MCF 10A (cell line): ENCODE data around the gene ELL. TPM values are rescaled to one million over a fixed set of nuclear protein-coding genes. Genes with fewer than 3 reads are reported as not detected.

Source experiments
- Bru-seq: library from RNA; stranded (reverse); fragments of 400-500 nt; gene quantifications from one replicate; lab custom pipeline; 2021; lab: Mats Ljungman, UMichigan
- BruChase-seq, 2 experiments: library from RNA; stranded (reverse); fragments of 400-500 nt; gene quantifications; one replicate each; lab custom pipeline; 2021; lab: Mats Ljungman, UMichigan
- BruUV-seq: library from RNA; stranded (reverse); fragments of 400-500 nt; replicated peaks from 2 replicates; lab custom pipeline; 2021; lab: Mats Ljungman, UMichigan
- CTCF ChIA-PET: fragments of 300-600 bp; sonication (Branson Sonifier 250); formaldehyde crosslinking; extraction: SDS; loops from one replicate; lab custom pipeline; 2021; ENCODE audit warnings: antibody characterized with exemption, inconsistent platforms; lab: Yijun Ruan, JAX
- POLR2A ChIA-PET: fragments of 300-600, 350-650 bp; sonication (Branson Sonifier 250); formaldehyde crosslinking; extraction: SDS; loops from one replicate; lab custom pipeline; 2020; ENCODE audit warnings: antibody characterized with exemption, inconsistent platforms; lab: Yijun Ruan, JAX
- DNase-seq: peaks from one replicate; pipeline ENCODE4 v3.0.0-alpha.2; 2018; ENCODE audit not compliant: unreplicated experiment
- H3K27ac Mint-ChIP-seq: one replicate; pipeline ENCODE4 v1.8.0; 2022; ENCODE audit warnings: mild to moderate bottlenecking, low read depth, mixed read lengths; ENCODE audit not compliant: unreplicated experiment
- H3K27me3 Mint-ChIP-seq: one replicate; pipeline ENCODE4 v1.8.0; 2022; ENCODE audit warnings: mixed read lengths; ENCODE audit not compliant: insufficient read depth, unreplicated experiment
- H3K36me3 Mint-ChIP-seq: one replicate; pipeline ENCODE4 v1.8.0; 2022; ENCODE audit warnings: mild to moderate bottlenecking, moderate library complexity, mixed read lengths; ENCODE audit not compliant: insufficient read depth, unreplicated experiment
- H3K4me1 Mint-ChIP-seq: one replicate; pipeline ENCODE4 v1.8.0; 2022; ENCODE audit warnings: mixed read lengths; ENCODE audit not compliant: insufficient read depth, unreplicated experiment
- H3K4me3 Mint-ChIP-seq: one replicate; pipeline ENCODE4 v1.8.0; 2022; ENCODE audit warnings: mild to moderate bottlenecking, moderate library complexity, mixed read lengths; ENCODE audit not compliant: unreplicated experiment
- H3K9me3 Mint-ChIP-seq: one replicate; pipeline ENCODE4 v1.8.0; 2022; ENCODE audit warnings: mixed read lengths; ENCODE audit not compliant: unreplicated experiment
- intact Hi-C: fragments of 100-400 bp; cut with micrococcal nuclease; formaldehyde crosslinking; loops from 2 replicates; pipeline ENCODE4 v1.14.1; 2022
- long read RNA-seq: library from polyadenylated mRNA; stranded (forward); transcript quantifications from one replicate; pipeline ENCODE4 v2.0.0, GENCODE V29; 2022
- total RNA-seq: library from RNA; stranded (reverse); gene quantifications from 2 replicates; pipeline ENCODE4 v1.2.3, GENCODE V29; 2022
- TF ChIP-seq, protein P1 (sequence below): fragments of 200-600 bp; IDR thresholded peaks from one replicate; pipeline ENCODE4 v1.8.0; 2022; ENCODE audit warnings: antibody characterized with exemption, mild to moderate bottlenecking; ENCODE audit not compliant: unreplicated experiment

The ELL gene
- total RNA-seq (20.8 and 22.4 TPM in 2 replicates), Bru-seq, nascent RNA (percentile 64 among the genes with signal in this experiment), BruChase-seq, experiment 1, labeled RNA remaining after a 6-hour chase (percentile 68 among the genes with signal in this experiment), BruChase-seq, experiment 2, labeled RNA remaining after a 2-hour chase (percentile 59 among the genes with signal in this experiment)
- long read RNA-seq, full-length matches to known transcripts, result 19 of 34 reads
- long read RNA-seq, partial matches to known transcripts, result 4 of 34 reads
- long read RNA-seq, other reads (novel, unspliced or antisense), result 11 of 34 reads

GRCh38 chr19:18521692-18522123 is at the start of gene ELL:
Gene ELL (minus strand): TSS chr19:18522070. CDS start chr19:18522055, 15 bp downstream.
- H3K27ac Mint-ChIP-seq, result peak within 1 kb of the TSS; percentile 83
- intact Hi-C loops, result loop anchor here (1.0 to 5.0 kb wide), 6 partner anchors 34 to 69 kb away; partner anchors contain the start of genes KXD1, REX1BD and UBA52
- POLR2A ChIA-PET, result interaction anchor here (0.5 to 6.0 kb wide), 14 partner anchors 15 to 589 kb away, joined by 3 to 71 read pairs (median 9); partner anchors contain the start of genes CCDC124, COPE, DDX49 and FKBP8
- H3K27me3 Mint-ChIP-seq, result no peaks in the 10 kb centered on the region
- BruUV-seq, result TSS peak; percentile 37
- CTCF ChIA-PET, result interaction anchor here (0.6 to 4.9 kb wide), 12 partner anchors 22 to 424 kb away, joined by 3 to 24 read pairs (median 4); partner anchors contain the start of genes FKBP8, REX1BD and UBA52
- H3K4me1 Mint-ChIP-seq, result peaks cover 14% of the 10 kb centered on the region
- DNase-seq, result no peak
- no peaks in the 10 kb centered on the region for H3K9me3 Mint-ChIP-seq
- no peaks in the 10 kb centered on the region for H3K36me3 Mint-ChIP-seq
- peak within 1 kb of the TSS; percentile 89 for H3K4me3 Mint-ChIP-seq
- TF ChIP-seq, protein P1, sequence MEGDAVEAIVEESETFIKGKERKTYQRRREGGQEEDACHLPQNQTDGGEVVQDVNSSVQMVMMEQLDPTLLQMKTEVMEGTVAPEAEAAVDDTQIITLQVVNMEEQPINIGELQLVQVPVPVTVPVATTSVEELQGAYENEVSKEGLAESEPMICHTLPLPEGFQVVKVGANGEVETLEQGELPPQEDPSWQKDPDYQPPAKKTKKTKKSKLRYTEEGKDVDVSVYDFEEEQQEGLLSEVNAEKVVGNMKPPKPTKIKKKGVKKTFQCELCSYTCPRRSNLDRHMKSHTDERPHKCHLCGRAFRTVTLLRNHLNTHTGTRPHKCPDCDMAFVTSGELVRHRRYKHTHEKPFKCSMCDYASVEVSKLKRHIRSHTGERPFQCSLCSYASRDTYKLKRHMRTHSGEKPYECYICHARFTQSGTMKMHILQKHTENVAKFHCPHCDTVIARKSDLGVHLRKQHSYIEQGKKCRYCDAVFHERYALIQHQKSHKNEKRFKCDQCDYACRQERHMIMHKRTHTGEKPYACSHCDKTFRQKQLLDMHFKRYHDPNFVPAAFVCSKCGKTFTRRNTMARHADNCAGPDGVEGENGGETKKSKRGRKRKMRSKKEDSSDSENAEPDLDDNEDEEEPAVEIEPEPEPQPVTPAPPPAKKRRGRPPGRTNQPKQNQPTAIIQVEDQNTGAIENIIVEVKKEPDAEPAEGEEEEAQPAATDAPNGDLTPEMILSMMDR, result no peak

DNA sequence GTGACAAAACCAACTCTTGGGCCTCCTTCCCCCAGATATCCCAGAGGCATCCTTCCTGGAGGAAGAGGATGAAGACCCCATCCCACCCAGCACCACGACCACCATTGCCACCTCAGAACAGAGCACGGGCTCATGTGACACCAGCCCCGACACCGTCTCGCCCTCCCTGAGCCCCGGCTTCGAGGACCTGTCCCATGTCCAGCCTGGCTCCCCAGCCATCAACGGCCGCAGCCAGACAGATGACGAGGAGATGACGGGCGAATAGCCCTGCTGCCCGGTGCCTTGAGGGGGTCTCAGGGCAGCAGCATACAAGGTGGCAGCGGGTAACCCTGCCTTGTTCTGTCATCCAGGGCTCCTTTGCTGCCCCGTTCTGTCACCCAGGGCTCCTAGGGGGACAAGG is 46.5 kb upstream of the ELL start:
- H3K9me3 Mint-ChIP-seq, result no peaks in the 10 kb centered on the region
- no TSS peak for BruUV-seq
- TF ChIP-seq, protein P1, result no peak
- ChIA-PET POLR2A (no interaction called here), CTCF (interaction anchor here (1.1 kb wide), 1 partner anchor 48 kb away, joined by 5 read pairs; no protein-coding TSS in a partner anchor)
- H3K36me3 Mint-ChIP-seq, result peaks cover 81% of the 10 kb centered on the region
- intact Hi-C loops, result no loop called here
- DNase-seq, result no peak
- peaks cover 9% of the 10 kb centered on the region for H3K4me1 Mint-ChIP-seq
- H3K27me3 Mint-ChIP-seq, result no peaks in the 10 kb centered on the region
- H3K27ac Mint-ChIP-seq, result no peak overlapping the region
- no peak overlapping the region for H3K4me3 Mint-ChIP-seq

DNA sequence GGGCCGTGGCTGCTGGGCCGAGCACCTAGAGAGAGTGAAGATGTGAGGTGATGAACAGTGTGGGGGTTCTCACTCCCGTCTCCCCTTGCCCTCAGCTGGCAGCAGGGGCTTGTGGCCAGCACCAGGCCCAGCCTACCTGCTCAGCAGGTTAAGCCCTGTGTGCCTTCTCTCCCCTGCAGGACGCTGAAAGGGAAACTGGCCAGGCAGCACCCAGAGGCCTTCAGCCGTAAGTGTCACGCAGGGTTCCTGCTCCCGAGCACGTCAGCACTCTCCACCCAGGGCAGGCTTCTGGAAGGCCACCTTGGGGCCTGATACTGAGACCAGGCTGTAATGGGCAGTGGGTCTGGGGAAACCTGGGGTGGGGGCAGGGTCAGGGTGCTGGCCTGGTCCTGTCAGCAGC is 45.1 kb upstream of the ELL start:
- CTCF ChIA-PET, result no interaction called here
- Mint-ChIP-seq H3K4me3 (no peak overlapping the region), H3K4me1 (no peaks in the 10 kb centered on the region), H3K9me3 (no peaks in the 10 kb centered on the region), H3K27ac (no peak overlapping the region), H3K36me3 (peaks cover 82% of the 10 kb centered on the region), H3K27me3 (no peaks in the 10 kb centered on the region)
- POLR2A ChIA-PET, result no interaction called here
- intact Hi-C loops, result no loop called here
- BruUV-seq, result no TSS peak
- DNase-seq, result no peak
- TF ChIP-seq, protein P1, result no peak

GRCh38 chr19:18562086-18562485 is 40.2 kb upstream of the ELL start:
- H3K4me3 Mint-ChIP-seq, result no peak overlapping the region
- intact Hi-C loops, result no loop called here
- H3K36me3 Mint-ChIP-seq, result peaks cover 72% of the 10 kb centered on the region
- H3K9me3 Mint-ChIP-seq, result no peaks in the 10 kb centered on the region
- DNase-seq, result no peak
- no peaks in the 10 kb centered on the region for H3K27me3 Mint-ChIP-seq
- CTCF ChIA-PET, result interaction anchor here (0.7 kb wide), 1 partner anchor 55 kb away, joined by 3 read pairs; no protein-coding TSS in a partner anchor
- POLR2A ChIA-PET, result interaction anchor here (2.2 kb wide), 1 partner anchor 10 kb away, joined by 5 read pairs; the partner anchor contains the start of gene UBA52
- no TSS peak for BruUV-seq
- peaks cover 11% of the 10 kb centered on the region for H3K4me1 Mint-ChIP-seq
- TF ChIP-seq, protein P1, result no peak
- no peak overlapping the region for H3K27ac Mint-ChIP-seq
